Measurements from ENCODE around the gene SLC2A3. TPM values are rescaled to one million over a fixed set of nuclear protein-coding genes. Genes with fewer than 3 reads are reported as not detected.
A peak's percentile ranks its signal among the peaks of the same experiment; 100 is the strongest.
"Not testable (repeated sequence)": the region's sequence is repeated elsewhere in the genome, so short reads cannot be mapped to it uniquely, and the experiment has no call there.

Gene SLC2A3
- total RNA-seq, 1 donor from 2014 or later, result 548 TPM

- Histone ChIP-seq H3K4me3 (peak overlapping the region; percentile 54), H3K79me2 (ENCODE audit: low read depth) (peaks cover 4% of the 10 kb centered on the region), H2AFZ (replicated peaks) (no peak overlapping the region), H3K4me2 (peak overlapping the region; percentile 81), H4K20me1 (ENCODE audit: low read depth) (no peaks in the 10 kb centered on the region), H3K36me3 (no peaks in the 10 kb centered on the region), H3K9me3 (ENCODE audit: low read depth) (no peaks in the 10 kb centered on the region), H3K27ac (no peak overlapping the region), H3K27me3 (no peaks in the 10 kb centered on the region), H3K9ac (no peak overlapping the region), H3F3A (ENCODE audit: low read depth) (peaks cover 44% of the 10 kb centered on the region), H3K4me1 (peaks cover 26% of the 10 kb centered on the region)
- H3K4me3 Mint-ChIP-seq, result peak overlapping the region; percentile 87
- H3K36me3 Mint-ChIP-seq, result no peaks in the 10 kb centered on the region
- peaks cover 32% of the 10 kb centered on the region for H3K4me1 Mint-ChIP-seq
- no peak for DNase-seq (ENCODE audit: low spot score)
- no peak overlapping the region for H3K27ac Mint-ChIP-seq
- no peaks in the 10 kb centered on the region for H3K27me3 Mint-ChIP-seq (ENCODE audit: insufficient read depth, low read depth)
- H3K9me3 Mint-ChIP-seq, result no peaks in the 10 kb centered on the region
- TF ChIP-seq, protein P1, sequence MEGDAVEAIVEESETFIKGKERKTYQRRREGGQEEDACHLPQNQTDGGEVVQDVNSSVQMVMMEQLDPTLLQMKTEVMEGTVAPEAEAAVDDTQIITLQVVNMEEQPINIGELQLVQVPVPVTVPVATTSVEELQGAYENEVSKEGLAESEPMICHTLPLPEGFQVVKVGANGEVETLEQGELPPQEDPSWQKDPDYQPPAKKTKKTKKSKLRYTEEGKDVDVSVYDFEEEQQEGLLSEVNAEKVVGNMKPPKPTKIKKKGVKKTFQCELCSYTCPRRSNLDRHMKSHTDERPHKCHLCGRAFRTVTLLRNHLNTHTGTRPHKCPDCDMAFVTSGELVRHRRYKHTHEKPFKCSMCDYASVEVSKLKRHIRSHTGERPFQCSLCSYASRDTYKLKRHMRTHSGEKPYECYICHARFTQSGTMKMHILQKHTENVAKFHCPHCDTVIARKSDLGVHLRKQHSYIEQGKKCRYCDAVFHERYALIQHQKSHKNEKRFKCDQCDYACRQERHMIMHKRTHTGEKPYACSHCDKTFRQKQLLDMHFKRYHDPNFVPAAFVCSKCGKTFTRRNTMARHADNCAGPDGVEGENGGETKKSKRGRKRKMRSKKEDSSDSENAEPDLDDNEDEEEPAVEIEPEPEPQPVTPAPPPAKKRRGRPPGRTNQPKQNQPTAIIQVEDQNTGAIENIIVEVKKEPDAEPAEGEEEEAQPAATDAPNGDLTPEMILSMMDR (IDR thresholded peaks at IDR 0.05), result no peak
- no peak for TF ChIP-seq EZH2phosphoT487 (IDR thresholded peaks at IDR 0.05)
Measured at GRCh38 chr12:7961395-7962178, 25.6 kb upstream of the SLC2A3 start.

- H3K27ac ChIP-seq, result peak overlapping the region; percentile 81
- H4K20me1 ChIP-seq (ENCODE audit: low read depth), result no peaks in the 10 kb centered on the region
- no peaks in the 10 kb centered on the region for H3K36me3 ChIP-seq
- TF ChIP-seq, protein P1 (IDR thresholded peaks at IDR 0.05), result no peak
- TF ChIP-seq EZH2phosphoT487 (IDR thresholded peaks at IDR 0.05), result no peak
- TF ChIP-seq EZH2 (IDR thresholded peaks at IDR 0.05), result no peak
- Mint-ChIP-seq H3K4me3 (peak overlapping the region; percentile 87), H3K27ac (peak overlapping the region; percentile 96), H3K4me1 (peaks cover 32% of the 10 kb centered on the region), H3K36me3 (no peaks in the 10 kb centered on the region), H3K27me3 (ENCODE audit: insufficient read depth, low read depth) (peaks cover 2% of the 10 kb centered on the region), H3K9me3 (no peaks in the 10 kb centered on the region)
- H2AFZ ChIP-seq (replicated peaks), result peak overlapping the region; percentile 34
- H3K9me3 ChIP-seq (ENCODE audit: low read depth), result no peaks in the 10 kb centered on the region
- peak overlapping the region; percentile 81 for H3K4me2 ChIP-seq
- peaks cover 37% of the 10 kb centered on the region for H3F3A ChIP-seq (ENCODE audit: low read depth)
- peaks cover 26% of the 10 kb centered on the region for H3K4me1 ChIP-seq
- peak overlapping the region; percentile 54 for H3K4me3 ChIP-seq
- no peak overlapping the region for H3K9ac ChIP-seq
- H3K27me3 ChIP-seq, result no peaks in the 10 kb centered on the region
- peak; percentile 72 for DNase-seq (ENCODE audit: low spot score)
- peaks cover 4% of the 10 kb centered on the region for H3K79me2 ChIP-seq (ENCODE audit: low read depth)
Measured at GRCh38 chr12:7959701-7960121, 23.7 kb upstream of the SLC2A3 start.

DNA sequence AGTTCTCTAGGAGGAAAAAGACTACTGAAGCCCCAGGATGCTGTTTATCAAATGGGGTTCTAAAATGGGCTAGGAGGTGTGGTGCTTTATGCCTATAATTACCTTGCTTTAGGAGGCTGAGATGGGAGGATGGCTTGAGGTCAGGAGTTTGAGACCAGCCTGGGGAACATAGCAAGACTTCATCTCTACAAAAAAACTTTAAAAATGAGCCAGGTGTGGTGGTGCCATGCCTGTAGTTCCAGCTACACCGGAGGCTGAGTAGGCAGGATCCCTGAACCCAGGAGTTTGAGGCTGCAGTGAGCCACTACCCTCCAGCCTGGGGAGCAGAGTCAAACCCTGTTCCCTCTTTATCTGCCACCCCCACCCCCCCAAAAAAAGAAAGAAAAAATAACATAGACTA is 23.3 kb upstream of the SLC2A3 start:
- H3K9me3 ChIP-seq (ENCODE audit: low read depth), result no peaks in the 10 kb centered on the region
- peaks cover 4% of the 10 kb centered on the region for H3K79me2 ChIP-seq (ENCODE audit: low read depth)
- Mint-ChIP-seq H3K4me1 (peaks cover 32% of the 10 kb centered on the region), H3K36me3 (no peaks in the 10 kb centered on the region), H3K4me3 (no peak overlapping the region), H3K9me3 (no peaks in the 10 kb centered on the region), H3K27ac (no peak overlapping the region), H3K27me3 (ENCODE audit: insufficient read depth, low read depth) (peaks cover 2% of the 10 kb centered on the region)
- peak overlapping the region; percentile 34 for H2AFZ ChIP-seq (replicated peaks)
- peak overlapping the region; percentile 81 for H3K27ac ChIP-seq
- H3K4me3 ChIP-seq, result peak overlapping the region; percentile 54
- H3K27me3 ChIP-seq, result no peaks in the 10 kb centered on the region
- peaks cover 26% of the 10 kb centered on the region for H3K4me1 ChIP-seq
- H4K20me1 ChIP-seq (ENCODE audit: low read depth), result no peaks in the 10 kb centered on the region
- no peak overlapping the region for H3K9ac ChIP-seq
- DNase-seq (ENCODE audit: low spot score), result no peak
- no peaks in the 10 kb centered on the region for H3K36me3 ChIP-seq
- TF ChIP-seq, protein P1 (IDR thresholded peaks at IDR 0.05), result no peak
- TF ChIP-seq EZH2phosphoT487 (IDR thresholded peaks at IDR 0.05) (no peak), EZH2 (IDR thresholded peaks at IDR 0.05) (no peak)
- H3K4me2 ChIP-seq, result peak overlapping the region; percentile 81
- H3F3A ChIP-seq (ENCODE audit: low read depth), result peaks cover 37% of the 10 kb centered on the region

DNA sequence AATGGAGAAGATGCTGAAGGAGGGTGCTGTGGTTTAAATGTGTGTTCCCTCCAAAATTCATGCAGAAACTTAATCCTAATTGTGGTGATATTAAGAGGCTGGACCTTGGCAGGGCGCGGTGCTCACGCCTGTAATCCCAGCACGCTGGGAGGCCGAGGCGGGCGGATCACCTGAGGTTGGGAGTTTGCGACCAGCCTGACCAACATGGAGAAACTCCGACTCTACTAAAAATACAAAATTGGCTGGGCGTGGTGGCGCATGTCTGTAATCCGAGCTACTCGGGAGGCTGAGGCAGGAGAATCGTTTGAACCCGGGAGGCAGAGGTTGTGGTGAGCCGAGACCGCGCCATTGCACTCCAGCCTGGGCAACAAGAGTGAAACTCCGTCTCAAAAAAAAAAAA is 18.9 kb upstream of the SLC2A3 start:
- H3K36me3 ChIP-seq; H3K4me2 ChIP-seq; H3K27me3 Mint-ChIP-seq (ENCODE audit: insufficient read depth, low read depth); H3K79me2 ChIP-seq (ENCODE audit: low read depth); H2AFZ ChIP-seq (replicated peaks); H3K4me3 Mint-ChIP-seq; H4K20me1 ChIP-seq (ENCODE audit: low read depth); H3K9ac ChIP-seq; H3K36me3 Mint-ChIP-seq; H3K9me3 Mint-ChIP-seq; H3K27me3 ChIP-seq; H3K9me3 ChIP-seq (ENCODE audit: low read depth); H3K27ac Mint-ChIP-seq; H3K4me3 ChIP-seq; H3K27ac ChIP-seq; DNase-seq (ENCODE audit: low spot score): not testable (repeated sequence)
- peaks cover 12% of the 10 kb centered on the region for H3F3A ChIP-seq (ENCODE audit: low read depth)
- H3K4me1 ChIP-seq, result peaks cover 13% of the 10 kb centered on the region
- H3K4me1 Mint-ChIP-seq, result peaks cover 22% of the 10 kb centered on the region

DNA sequence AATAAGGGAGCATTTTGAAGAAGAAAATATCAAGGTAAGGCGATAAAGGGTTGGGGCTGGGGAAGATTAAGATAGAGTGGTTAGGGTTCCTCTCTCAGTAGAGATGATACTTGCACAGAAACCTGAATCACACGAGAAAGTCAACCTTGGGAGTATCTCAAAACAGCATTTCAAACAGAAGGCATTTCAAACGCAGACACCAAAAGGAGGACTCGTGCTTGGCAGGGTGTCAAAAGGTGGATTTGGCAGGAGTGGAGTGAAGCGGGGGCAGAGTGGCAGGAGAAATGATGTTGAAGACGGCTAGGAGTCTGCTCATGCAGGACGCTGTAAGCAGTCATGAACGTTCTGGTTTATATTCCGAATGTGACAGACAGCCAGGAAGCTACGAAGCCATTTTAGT is 18.4 kb upstream of the SLC2A3 start:
- H3K4me3 Mint-ChIP-seq; H3K79me2 ChIP-seq (ENCODE audit: low read depth); H3K27ac Mint-ChIP-seq; DNase-seq (ENCODE audit: low spot score); H3K9ac ChIP-seq; H3F3A ChIP-seq (ENCODE audit: low read depth); H3K36me3 Mint-ChIP-seq; H4K20me1 ChIP-seq (ENCODE audit: low read depth); H3K4me2 ChIP-seq; H3K9me3 Mint-ChIP-seq; H3K4me1 ChIP-seq; H3K27ac ChIP-seq; H3K36me3 ChIP-seq; H3K9me3 ChIP-seq (ENCODE audit: low read depth); H3K4me3 ChIP-seq; H3K27me3 ChIP-seq; H2AFZ ChIP-seq (replicated peaks); H3K27me3 Mint-ChIP-seq (ENCODE audit: insufficient read depth, low read depth): not testable (repeated sequence)
- H3K4me1 Mint-ChIP-seq, result peaks cover 17% of the 10 kb centered on the region

Data from neural progenitor cell (in vitro differentiated cells).